OCI-LY7 (cell line): ENCODE measurements around the gene FBXO36. TPM values are rescaled to one million over a fixed set of nuclear protein-coding genes. Genes with fewer than 3 reads are reported as not detected.

ENCODE experiments used
- BruUV-seq: library from RNA; stranded (reverse); fragments of 400-500 nt; replicated peaks from 2 replicates; lab custom pipeline; 2021; lab: Mats Ljungman, UMichigan
- CTCF ChIA-PET: fragments of 300-600 bp; sonication (Branson Sonifier 250); formaldehyde crosslinking; loops from one replicate; lab custom pipeline; 2022; ENCODE audit warnings: antibody characterized with exemption; ENCODE audit not compliant: unreplicated experiment; lab: Charles Lee
- POLR2A ChIA-PET: fragments of 300-600 bp; sonication (Branson Sonifier 250); formaldehyde crosslinking; loops from one replicate; lab custom pipeline; 2022; ENCODE audit warnings: antibody characterized with exemption; lab: Charles Lee
- DNase-seq: peaks from one replicate; pipeline ENCODE4 v3.0.0-alpha.2; 2015; ENCODE audit warnings: low spot score
- H2AFZ ChIP-seq: fragments of 200-600 bp; sonication (generic), shearing (Covaris generic); 2 replicates; pipeline ENCODE4 v1.6.1; 2014; ENCODE audit warnings: mild to moderate bottlenecking, antibody characterized with exemption, low read length, moderate library complexity
- H3K27ac ChIP-seq: fragments of 200-600 bp; sonication (generic); 2 replicates; pipeline ENCODE4 v1.5.1; 2014; ENCODE audit warnings: mixed run types, low read depth, mild to moderate bottlenecking, moderate library complexity, low read length, inconsistent platforms; ENCODE audit not compliant: poor library complexity, severe bottlenecking
- H3K36me3 ChIP-seq: fragments of 200-600 bp; sonication (generic); 2 replicates; pipeline ENCODE4 v1.6.1; 2014; ENCODE audit warnings: mild to moderate bottlenecking, antibody characterized with exemption, low read length, moderate library complexity, mixed read lengths; ENCODE audit not compliant: insufficient read depth
- H3K4me1 ChIP-seq: fragments of 200-600 bp; sonication (generic); 2 replicates; pipeline ENCODE4 v1.5.1; 2014; ENCODE audit warnings: mild to moderate bottlenecking, low read length; ENCODE audit not compliant: insufficient read depth, poor library complexity, severe bottlenecking
- H3K4me2 ChIP-seq: fragments of 200-600 bp; sonication (generic); 2 replicates; pipeline ENCODE4 v1.6.1; 2014; ENCODE audit warnings: mild to moderate bottlenecking, low read length
- H3K4me3 ChIP-seq: fragments of 200-600 bp; sonication (generic); 2 replicates; pipeline ENCODE4 v1.5.1; 2014; ENCODE audit warnings: mild to moderate bottlenecking, low read depth, low read length; ENCODE audit not compliant: poor library complexity, severe bottlenecking
- H3K79me2 ChIP-seq: fragments of 200-600 bp; sonication (generic); 2 replicates; pipeline ENCODE4 v1.6.1; 2016; ENCODE audit warnings: low read depth, mild to moderate bottlenecking, low read length, moderate library complexity, mixed read lengths; ENCODE audit not compliant: insufficient read depth
- H3K9me2 ChIP-seq: fragments of 200-600 bp; sonication (generic); 2 replicates; pipeline ENCODE4 v1.6.1; 2016; ENCODE audit warnings: mild to moderate bottlenecking, low read length, mixed read lengths; ENCODE audit not compliant: insufficient read depth
- H3K9me3 ChIP-seq: fragments of 200-600 bp; sonication (generic); 2 replicates; pipeline ENCODE4 v1.6.1; 2014; ENCODE audit warnings: mild to moderate bottlenecking, mixed run types, low read length, mixed read lengths
- H4K20me1 ChIP-seq: fragments of 200-600 bp; sonication (generic); 2 replicates; pipeline ENCODE4 v1.6.1; 2014; ENCODE audit warnings: mild to moderate bottlenecking, antibody characterized with exemption, low read length, moderate library complexity, mixed read lengths; ENCODE audit not compliant: insufficient read depth
- CTCF ChIP-seq: fragments of 200-600 bp; sonication (generic); conservative IDR thresholded peaks from 2 replicates; pipeline ENCODE4 v1.5.1; 2014; ENCODE audit warnings: mild to moderate bottlenecking, antibody characterized with exemption, low read length, moderate library complexity, mixed read lengths
- EZH2phosphoT487 ChIP-seq: fragments of 200-600 bp; sonication (generic); IDR thresholded peaks from 2 replicates; pipeline ENCODE4 v1.6.1; 2018; ENCODE audit warnings: low read depth, borderline replicate concordance, mild to moderate bottlenecking, mixed run types, antibody characterized with exemption, low read length, moderate library complexity, mixed read lengths
- intact Hi-C: fragments of 100-400 bp; cut with micrococcal nuclease; formaldehyde crosslinking; loops from one replicate; pipeline ENCODE4 v1.10.0; 2022; ENCODE audit not compliant: unreplicated experiment
- total RNA-seq, 2 experiments: library from RNA; depleted of rRNA in 1 of 2; stranded (reverse); fragments of >200 nt in 1 of 2; shearing (Covaris generic) in 1 of 2; gene quantifications; 2 replicates each; pipeline ENCODE4 v1.2.3, GENCODE V29; 2014 to 2022

Gene FBXO36
- total RNA-seq, 2 experiments from 2014 or later: 2.5 to 2.6 TPM

- ChIA-PET CTCF (no interaction called here), POLR2A (interaction anchor here (0.6 kb wide), 1 partner anchor 29 kb away, joined by 3 read pairs; no protein-coding TSS in a partner anchor)
- Histone ChIP-seq H3K9me2 (no peaks in the 10 kb centered on the region), H3K27ac (no peak overlapping the region), H3K79me2 (no peaks in the 10 kb centered on the region), H2AFZ (no peak overlapping the region), H3K36me3 (no peaks in the 10 kb centered on the region), H3K4me1 (no peaks in the 10 kb centered on the region), H4K20me1 (no peaks in the 10 kb centered on the region), H3K4me3 (no peak overlapping the region), H3K9me3 (no peaks in the 10 kb centered on the region), H3K4me2 (no peak overlapping the region)
- intact Hi-C loops: no loop called here
- TF ChIP-seq CTCF (no peak), EZH2phosphoT487 (no peak)
- DNase-seq: no peak
- BruUV-seq: no TSS peak
Observed at GRCh38 chr2:229931241-229931640, 8.9 kb downstream of the FBXO36 start.

GRCh38 chr2:229937537-229937936 lies 15.2 kb downstream of the FBXO36 start:
- no peak overlapping the region for H3K4me2 ChIP-seq
- H3K9me3 ChIP-seq: no peaks in the 10 kb centered on the region
- H2AFZ ChIP-seq: no peak overlapping the region
- H3K79me2 ChIP-seq: no peaks in the 10 kb centered on the region
- H3K27ac ChIP-seq: no peak overlapping the region
- no peaks in the 10 kb centered on the region for H4K20me1 ChIP-seq
- ChIA-PET CTCF (no interaction called here), POLR2A (no interaction called here)
- BruUV-seq: no TSS peak
- no peaks in the 10 kb centered on the region for H3K9me2 ChIP-seq
- intact Hi-C loops: no loop called here
- DNase-seq: no peak
- no peak overlapping the region for H3K4me3 ChIP-seq
- no peaks in the 10 kb centered on the region for H3K4me1 ChIP-seq
- H3K36me3 ChIP-seq: no peaks in the 10 kb centered on the region
- no peak for TF ChIP-seq EZH2phosphoT487
- no peak for TF ChIP-seq CTCF

- Histone ChIP-seq H2AFZ (no peak overlapping the region), H4K20me1 (no peaks in the 10 kb centered on the region), H3K9me2 (no peaks in the 10 kb centered on the region), H3K79me2 (no peaks in the 10 kb centered on the region), H3K4me1 (no peaks in the 10 kb centered on the region), H3K4me3 (no peak overlapping the region), H3K9me3 (no peaks in the 10 kb centered on the region), H3K36me3 (no peaks in the 10 kb centered on the region), H3K4me2 (no peak overlapping the region), H3K27ac (no peak overlapping the region)
- no peak for TF ChIP-seq CTCF
- no peak for TF ChIP-seq EZH2phosphoT487
- intact Hi-C loops: no loop called here
- no peak for DNase-seq
- no TSS peak for BruUV-seq
- ChIA-PET POLR2A (interaction anchor here (1.4 kb wide), 1 partner anchor 9 kb away, joined by 4 read pairs; no protein-coding TSS in a partner anchor), CTCF (no interaction called here)
Observed at GRCh38 chr2:229942671-229943070, 20.4 kb downstream of the FBXO36 start.
